SU-DHL-6 (cell line): ENCODE data around the gene PTPRJ.
"Not testable (repeated sequence)": the region's sequence is repeated elsewhere in the genome, so short reads cannot be mapped to it uniquely, and the experiment has no call there.

Source experiments
- H2AFZ ChIP-seq: fragments of 200-600 bp; sonication (generic); 2 replicates; pipeline ENCODE4 v1.6.1; 2014; ENCODE audit warnings: low read depth, mild to moderate bottlenecking, moderate library complexity, mixed read lengths, antibody characterized with exemption, low read length; ENCODE audit not compliant: severe bottlenecking
- H3F3A ChIP-seq: fragments of 200-600 bp; shearing (Covaris generic); 2 replicates; pipeline ENCODE4 v1.6.0; 2016; ENCODE audit warnings: antibody characterized with exemption, mild to moderate bottlenecking; ENCODE audit not compliant: insufficient read depth
- H3K27ac ChIP-seq: fragments of 200-600 bp; sonication (generic); 2 replicates; pipeline ENCODE4 v1.5.1; 2016; ENCODE audit warnings: low read depth, mild to moderate bottlenecking, low read length, moderate library complexity, mixed read lengths
- H3K27me3 ChIP-seq: fragments of 200-600 bp; sonication (generic), shearing (Covaris generic); 2 replicates; pipeline ENCODE4 v1.6.0; 2014; ENCODE audit warnings: mild to moderate bottlenecking, low read length
- H3K36me3 ChIP-seq: fragments of 200-600 bp; sonication (generic); 2 replicates; pipeline ENCODE4 v1.6.1; 2014; ENCODE audit warnings: mild to moderate bottlenecking, low read length, mixed read lengths
- H3K4me2 ChIP-seq: fragments of 300-600, 200-600 bp; shearing (Covaris generic), sonication (generic); 2 replicates; pipeline ENCODE4 v1.6.0; 2014; ENCODE audit warnings: low read length, low read depth, mild to moderate bottlenecking; ENCODE audit not compliant: poor library complexity, severe bottlenecking
- H3K4me3 ChIP-seq: fragments of 200-600 bp; sonication (generic); 2 replicates; pipeline ENCODE4 v1.5.1; 2014; ENCODE audit warnings: antibody characterized with exemption, low read length, mild to moderate bottlenecking, mixed read lengths; ENCODE audit not compliant: insufficient read depth, poor library complexity, severe bottlenecking
- H3K79me2 ChIP-seq: fragments of 200-600 bp; sonication (generic); 2 replicates; pipeline ENCODE4 v1.6.1; 2014; ENCODE audit warnings: mild to moderate bottlenecking, low read length, moderate library complexity; ENCODE audit not compliant: insufficient read depth
- H3K9ac ChIP-seq: fragments of 200-600 bp; sonication (generic); 2 replicates; pipeline ENCODE4 v1.7.0; 2014; ENCODE audit warnings: mild to moderate bottlenecking, low read length
- H3K9me2 ChIP-seq: fragments of 200-600 bp; sonication (generic); replicated peaks from 2 replicates; pipeline ENCODE4 v1.6.1; 2014; ENCODE audit warnings: low read length; ENCODE audit not compliant: insufficient read depth
- H3K9me3 ChIP-seq: fragments of 200-600 bp; sonication (generic); 2 replicates; pipeline ENCODE4 v1.6.1; 2014; ENCODE audit warnings: low read length, mixed read lengths; ENCODE audit not compliant: insufficient read depth
- H4K20me1 ChIP-seq: fragments of 200-600 bp; sonication (generic); 2 replicates; pipeline ENCODE4 v1.6.1; 2014; ENCODE audit warnings: low read depth, mild to moderate bottlenecking, antibody characterized with exemption, low read length, moderate library complexity, mixed read lengths
- CTCF ChIP-seq: fragments of 200-600 bp; sonication (generic); IDR thresholded peaks from one replicate; pipeline ENCODE4 v1.5.1; 2017; ENCODE audit warnings: antibody characterized with exemption, mild to moderate bottlenecking, low read length, moderate library complexity; ENCODE audit not compliant: insufficient read depth, poor library complexity, severe bottlenecking
- EZH2phosphoT487 ChIP-seq: fragments of 200-600 bp; sonication (generic), shearing (Covaris generic); conservative IDR thresholded peaks from 2 replicates; pipeline ENCODE4 v1.6.1; 2018; ENCODE audit warnings: mild to moderate bottlenecking, antibody characterized with exemption, low read length, moderate library complexity, mixed read lengths

PTPRJ gene

DNA sequence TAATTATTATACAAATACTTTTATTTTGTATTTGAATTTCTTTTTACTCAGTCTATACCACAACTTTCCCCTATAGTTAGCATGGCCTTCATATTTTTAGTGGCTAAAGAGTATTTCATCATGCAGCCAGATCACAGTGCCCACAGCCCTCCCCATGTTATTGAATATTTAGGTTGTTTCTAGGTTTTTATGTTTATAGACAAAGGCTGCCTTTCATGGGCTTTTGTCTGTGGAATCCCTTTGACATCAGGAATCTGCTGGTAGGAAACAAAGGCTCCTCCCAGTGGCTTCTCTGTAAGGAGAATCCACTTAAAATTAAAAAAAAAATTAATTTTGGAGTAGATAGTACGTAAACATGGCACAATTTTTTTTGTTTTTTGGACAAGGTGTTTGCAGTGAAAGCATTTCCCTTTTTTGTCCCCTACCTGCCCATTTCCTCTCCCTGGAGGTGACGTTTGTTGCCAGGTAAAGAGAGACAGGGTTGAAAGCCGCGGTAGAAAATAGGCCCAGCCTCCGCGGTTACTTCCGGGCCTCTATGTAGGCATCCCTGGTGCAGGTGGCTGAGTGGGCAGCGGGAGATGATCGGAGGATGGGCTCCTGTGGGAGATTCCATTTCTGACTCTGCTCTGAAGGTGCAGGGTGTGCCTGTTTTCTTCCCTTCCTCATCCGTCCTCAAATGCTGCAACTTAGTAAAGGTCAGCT is 154.0 kb downstream of the PTPRJ start:
- no peak overlapping the region for H3K4me2 ChIP-seq
- H3K36me3 ChIP-seq: no peaks in the 10 kb centered on the region
- H3K27ac ChIP-seq: no peak overlapping the region
- no peak overlapping the region for H3K4me3 ChIP-seq
- H3K79me2 ChIP-seq: no peaks in the 10 kb centered on the region
- no peak overlapping the region for H2AFZ ChIP-seq
- H3F3A ChIP-seq: no peaks in the 10 kb centered on the region
- H3K9me2 ChIP-seq: no peaks in the 10 kb centered on the region
- TF ChIP-seq EZH2phosphoT487 (no peak), CTCF (no peak)
- no peaks in the 10 kb centered on the region for H4K20me1 ChIP-seq
- H3K27me3 ChIP-seq: no peaks in the 10 kb centered on the region
- no peak overlapping the region for H3K9ac ChIP-seq
- no peaks in the 10 kb centered on the region for H3K9me3 ChIP-seq

DNA sequence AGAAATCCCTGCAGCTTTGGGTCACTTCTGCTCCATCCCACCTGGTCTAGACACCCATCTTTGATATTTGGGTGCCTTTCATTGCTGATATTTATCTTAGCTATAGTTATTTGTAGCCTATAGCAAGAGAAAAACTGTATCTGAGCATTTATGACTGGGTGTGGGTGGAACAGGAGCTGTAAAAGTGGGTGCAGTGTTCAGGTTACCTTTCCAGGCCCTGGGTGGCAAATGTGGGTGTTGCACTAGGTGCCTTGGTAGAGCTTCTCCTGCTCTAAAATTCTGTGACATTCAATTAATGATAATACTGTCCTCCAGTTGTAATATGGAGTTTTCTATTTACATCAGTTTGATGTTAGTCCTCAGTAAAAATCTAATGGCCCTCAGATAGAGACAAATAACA is 157.9 kb downstream of the PTPRJ start:
- no peaks in the 10 kb centered on the region for H3K36me3 ChIP-seq
- no peak overlapping the region for H3K4me2 ChIP-seq
- no peaks in the 10 kb centered on the region for H3F3A ChIP-seq
- no peaks in the 10 kb centered on the region for H4K20me1 ChIP-seq
- no peaks in the 10 kb centered on the region for H3K79me2 ChIP-seq
- H3K4me3 ChIP-seq: no peak overlapping the region
- no peak for TF ChIP-seq EZH2phosphoT487
- H3K9me2 ChIP-seq: no peaks in the 10 kb centered on the region
- H3K9me3 ChIP-seq: no peaks in the 10 kb centered on the region
- no peak overlapping the region for H3K9ac ChIP-seq
- no peak overlapping the region for H3K27ac ChIP-seq
- no peaks in the 10 kb centered on the region for H3K27me3 ChIP-seq
- H2AFZ ChIP-seq: no peak overlapping the region

GRCh38 chr11:48139896-48140295 is 159.5 kb downstream of the PTPRJ start:
- not testable (repeated sequence) for H3K27me3 ChIP-seq, H3K9me3 ChIP-seq, H3K36me3 ChIP-seq, H3K4me2 ChIP-seq, H4K20me1 ChIP-seq, H3K9ac ChIP-seq, H3K79me2 ChIP-seq, H3F3A ChIP-seq, H3K4me3 ChIP-seq, H3K27ac ChIP-seq, H2AFZ ChIP-seq, H3K9me2 ChIP-seq

- Histone ChIP-seq H3K79me2 (no peaks in the 10 kb centered on the region), H3K4me3 (no peak overlapping the region), H3K36me3 (no peaks in the 10 kb centered on the region), H3K27ac (no peak overlapping the region), H3K27me3 (no peaks in the 10 kb centered on the region), H3K9me3 (no peaks in the 10 kb centered on the region), H3K9me2 (no peaks in the 10 kb centered on the region), H4K20me1 (no peaks in the 10 kb centered on the region), H3K4me2 (no peak overlapping the region), H3K9ac (no peak overlapping the region), H2AFZ (no peak overlapping the region), H3F3A (no peaks in the 10 kb centered on the region)
- TF ChIP-seq EZH2phosphoT487 (no peak), CTCF (no peak)
Measured at GRCh38 chr11:48141475-48142122, 161.2 kb downstream of the PTPRJ start.
